ENCODE data around the gene CAPSL.
"Not testable (repeated sequence)": the region's sequence is repeated elsewhere in the genome, so short reads cannot be mapped to it uniquely, and the experiment has no call there.

CAPSL gene

GRCh38 chr5:35876922-35877321, 61.5 kb downstream of the CAPSL start:
- Mint-ChIP-seq H3K36me3 (ENCODE audit: low read depth) (peaks cover 94% of the 10 kb centered on the region), H3K27me3 (no peaks in the 10 kb centered on the region), H3K4me3 (no peak overlapping the region), H3K9me3 (peaks cover 21% of the 10 kb centered on the region), H3K4me1 (ENCODE audit: low read depth) (peaks cover 90% of the 10 kb centered on the region), H3K27ac (peak overlapping the region; percentile 89)
- DNase-seq: no peak

GRCh38 chr5:35876454-35876853, 62.0 kb downstream of the CAPSL start:
- peaks cover 90% of the 10 kb centered on the region for H3K4me1 Mint-ChIP-seq (ENCODE audit: low read depth)
- peaks cover 23% of the 10 kb centered on the region for H3K9me3 Mint-ChIP-seq
- DNase-seq: no peak
- H3K27ac Mint-ChIP-seq: peak overlapping the region; percentile 89
- peaks cover 99% of the 10 kb centered on the region for H3K36me3 Mint-ChIP-seq (ENCODE audit: low read depth)
- H3K27me3 Mint-ChIP-seq: no peaks in the 10 kb centered on the region
- no peak overlapping the region for H3K4me3 Mint-ChIP-seq

GRCh38 chr5:35870605-35871004, 67.8 kb downstream of the CAPSL start:
- DNase-seq: no peak
- H3K27ac Mint-ChIP-seq: peak overlapping the region; percentile 84
- no peaks in the 10 kb centered on the region for H3K27me3 Mint-ChIP-seq
- peaks cover 18% of the 10 kb centered on the region for H3K9me3 Mint-ChIP-seq
- H3K4me1 Mint-ChIP-seq (ENCODE audit: low read depth): peaks cover 86% of the 10 kb centered on the region
- no peak overlapping the region for H3K4me3 Mint-ChIP-seq
- peaks cover 95% of the 10 kb centered on the region for H3K36me3 Mint-ChIP-seq (ENCODE audit: low read depth)

- Mint-ChIP-seq H3K27me3 (no peaks in the 10 kb centered on the region), H3K9me3 (peaks cover 21% of the 10 kb centered on the region), H3K27ac (peak overlapping the region; percentile 84), H3K4me3 (no peak overlapping the region), H3K36me3 (ENCODE audit: low read depth) (peaks cover 95% of the 10 kb centered on the region), H3K4me1 (ENCODE audit: low read depth) (peaks cover 85% of the 10 kb centered on the region)
- no peak for DNase-seq
Measured at GRCh38 chr5:35869685-35870277, 68.6 kb downstream of the CAPSL start.

- peak overlapping the region; percentile 84 for H3K27ac Mint-ChIP-seq
- H3K4me3 Mint-ChIP-seq: no peak overlapping the region
- peaks cover 22% of the 10 kb centered on the region for H3K9me3 Mint-ChIP-seq
- peaks cover 94% of the 10 kb centered on the region for H3K36me3 Mint-ChIP-seq (ENCODE audit: low read depth)
- DNase-seq: no peak
- peaks cover 83% of the 10 kb centered on the region for H3K4me1 Mint-ChIP-seq (ENCODE audit: low read depth)
- no peaks in the 10 kb centered on the region for H3K27me3 Mint-ChIP-seq
Measured at GRCh38 chr5:35867998-35868397, 70.4 kb downstream of the CAPSL start.

DNA sequence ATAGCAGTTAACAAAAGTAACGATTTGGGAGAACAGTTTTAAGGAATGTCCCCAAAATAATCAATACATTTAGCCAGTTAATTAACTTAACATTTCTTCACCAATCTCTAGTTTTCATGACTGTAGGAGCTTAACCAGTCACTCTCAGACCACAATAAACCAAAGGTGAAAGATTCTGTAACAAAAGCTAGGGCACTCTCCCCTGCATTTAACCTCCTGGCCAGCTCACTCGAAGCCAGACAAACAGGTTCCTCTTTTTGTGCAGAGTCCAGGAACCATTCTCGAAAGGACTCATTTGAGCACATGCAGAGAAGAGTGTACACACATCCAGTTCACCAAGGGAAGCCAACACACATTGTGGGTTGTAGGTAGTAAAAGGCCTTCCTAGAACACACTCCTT, 75.3 kb downstream of the CAPSL start:
- no peak for DNase-seq
- peaks cover 90% of the 10 kb centered on the region for H3K4me1 Mint-ChIP-seq (ENCODE audit: low read depth)
- H3K4me3 Mint-ChIP-seq: peak overlapping the region; percentile 92
- no peaks in the 10 kb centered on the region for H3K27me3 Mint-ChIP-seq
- peaks cover 92% of the 10 kb centered on the region for H3K36me3 Mint-ChIP-seq (ENCODE audit: low read depth)
- H3K9me3 Mint-ChIP-seq: peaks cover 13% of the 10 kb centered on the region
- H3K27ac Mint-ChIP-seq: peak overlapping the region; percentile 95

DNA sequence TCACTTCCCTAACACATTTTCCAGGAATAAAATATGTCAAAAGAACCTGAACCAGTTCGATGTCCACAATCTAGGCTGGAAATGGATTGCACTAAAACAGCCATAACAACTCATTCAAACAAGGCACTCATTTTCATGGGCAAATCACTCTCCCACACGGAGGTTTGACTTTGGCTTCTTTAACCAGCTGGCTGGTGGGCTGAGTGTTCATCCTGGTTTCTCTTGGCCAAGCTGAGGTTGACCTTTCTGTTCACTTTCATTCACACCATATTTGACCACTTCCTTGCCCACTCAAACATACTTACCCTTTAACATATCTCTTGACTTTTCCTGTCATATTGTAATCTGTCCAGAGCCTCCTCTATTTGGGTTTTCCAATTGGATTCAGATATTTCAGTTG, 76.3 kb downstream of the CAPSL start:
- Mint-ChIP-seq H3K27me3 (no peaks in the 10 kb centered on the region), H3K27ac (peak overlapping the region; percentile 95), H3K4me1 (ENCODE audit: low read depth) (peaks cover 89% of the 10 kb centered on the region), H3K9me3 (peaks cover 13% of the 10 kb centered on the region), H3K36me3 (ENCODE audit: low read depth) (peaks cover 92% of the 10 kb centered on the region), H3K4me3 (peak overlapping the region; percentile 92)
- no peak for DNase-seq

- Mint-ChIP-seq H3K9me3 (peaks cover 13% of the 10 kb centered on the region), H3K4me3 (peak overlapping the region; percentile 92), H3K4me1 (ENCODE audit: low read depth) (peaks cover 91% of the 10 kb centered on the region), H3K27ac (peak overlapping the region; percentile 95), H3K27me3 (no peaks in the 10 kb centered on the region), H3K36me3 (ENCODE audit: low read depth) (peaks cover 92% of the 10 kb centered on the region)
- no peak for DNase-seq
Measured at GRCh38 chr5:35861718-35862117, 76.7 kb downstream of the CAPSL start.

GRCh38 chr5:35860686-35861085, 77.7 kb downstream of the CAPSL start:
- H3K9me3 Mint-ChIP-seq: peaks cover 13% of the 10 kb centered on the region
- H3K27me3 Mint-ChIP-seq: no peaks in the 10 kb centered on the region
- DNase-seq: no peak
- peak overlapping the region; percentile 92 for H3K4me3 Mint-ChIP-seq
- peaks cover 90% of the 10 kb centered on the region for H3K36me3 Mint-ChIP-seq (ENCODE audit: low read depth)
- peaks cover 91% of the 10 kb centered on the region for H3K4me1 Mint-ChIP-seq (ENCODE audit: low read depth)
- peak overlapping the region; percentile 95 for H3K27ac Mint-ChIP-seq

DNA sequence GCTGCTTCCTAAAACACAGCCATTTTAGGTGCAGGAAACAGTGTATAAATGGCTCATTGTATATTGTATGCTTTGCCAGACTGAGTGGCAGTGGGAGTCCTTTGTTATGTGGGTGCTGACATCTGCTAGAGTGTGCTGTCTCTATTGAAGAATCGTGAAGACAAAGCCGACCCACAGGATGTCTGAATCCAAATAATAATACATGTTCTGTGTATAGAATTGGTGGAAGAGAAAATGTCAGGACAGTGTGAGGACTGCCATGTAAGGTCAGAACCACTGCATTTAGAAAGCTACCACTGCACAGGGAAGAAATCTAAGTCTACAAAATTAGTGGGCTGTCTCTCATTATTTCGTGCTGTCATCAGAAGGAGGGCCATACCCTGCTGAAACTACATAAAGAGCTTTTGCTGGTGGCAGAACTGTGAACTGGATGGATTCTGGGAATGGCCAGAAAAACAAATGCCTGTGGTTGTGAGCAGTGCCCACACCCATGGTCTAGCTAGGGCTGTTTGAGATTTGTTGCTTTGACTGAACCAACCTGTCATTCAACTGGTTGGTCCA, 79.2 kb downstream of the CAPSL start:
- Mint-ChIP-seq H3K27ac (peak overlapping the region; percentile 95), H3K27me3 (no peaks in the 10 kb centered on the region), H3K4me1 (ENCODE audit: low read depth) (peaks cover 93% of the 10 kb centered on the region), H3K36me3 (ENCODE audit: low read depth) (peaks cover 91% of the 10 kb centered on the region), H3K9me3 (peaks cover 6% of the 10 kb centered on the region), H3K4me3 (peak overlapping the region; percentile 92)
- no peak for DNase-seq

DNA sequence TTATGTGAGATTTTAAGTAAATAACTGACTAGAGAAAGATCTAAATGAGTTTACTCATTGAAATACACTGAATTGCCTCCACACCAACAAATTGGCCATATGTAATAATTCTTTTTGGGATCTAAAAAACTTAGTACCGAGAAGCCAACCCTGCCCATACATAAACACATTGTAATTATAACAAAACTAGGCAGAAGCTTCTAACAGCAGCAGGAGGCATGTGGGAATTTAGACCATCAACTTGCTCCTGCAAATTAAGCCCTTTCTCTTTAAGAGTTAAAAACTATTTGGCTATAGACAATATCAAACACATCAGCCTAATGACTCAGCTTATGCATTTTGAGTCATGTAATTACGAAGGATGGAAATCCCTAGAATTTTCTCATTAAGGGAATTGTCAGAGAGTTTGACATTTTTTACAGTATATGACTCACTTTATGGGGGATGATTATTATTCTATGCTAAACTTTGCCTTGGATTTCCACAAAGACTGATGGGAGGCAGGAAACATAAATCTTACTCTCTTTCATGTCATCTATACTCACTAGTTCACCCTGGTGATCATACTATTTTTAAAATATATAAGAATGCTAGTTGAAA, 80.7 kb downstream of the CAPSL start:
- no peaks in the 10 kb centered on the region for H3K9me3 Mint-ChIP-seq
- peak overlapping the region; percentile 92 for H3K4me3 Mint-ChIP-seq
- peaks cover 91% of the 10 kb centered on the region for H3K36me3 Mint-ChIP-seq (ENCODE audit: low read depth)
- peaks cover 94% of the 10 kb centered on the region for H3K4me1 Mint-ChIP-seq (ENCODE audit: low read depth)
- H3K27ac Mint-ChIP-seq: peak overlapping the region; percentile 100
- H3K27me3 Mint-ChIP-seq: no peaks in the 10 kb centered on the region
- DNase-seq: no peak

- no peak for DNase-seq
- no peaks in the 10 kb centered on the region for H3K9me3 Mint-ChIP-seq
- H3K4me3 Mint-ChIP-seq: peak within 1 kb of the TSS; percentile 92
- peaks cover 88% of the 10 kb centered on the region for H3K36me3 Mint-ChIP-seq (ENCODE audit: low read depth)
- no peaks in the 10 kb centered on the region for H3K27me3 Mint-ChIP-seq
- H3K27ac Mint-ChIP-seq: peak within 1 kb of the TSS; percentile 100
- H3K4me1 Mint-ChIP-seq (ENCODE audit: low read depth): peaks cover 94% of the 10 kb centered on the region
Measured at GRCh38 chr5:35856765-35857351, 81.6 kb downstream of the CAPSL start, which contains the start of gene IL7R. Gene IL7R (plus strand): TSS chr5:35856891. CDS start chr5:35856978, 87 bp downstream.

DNA sequence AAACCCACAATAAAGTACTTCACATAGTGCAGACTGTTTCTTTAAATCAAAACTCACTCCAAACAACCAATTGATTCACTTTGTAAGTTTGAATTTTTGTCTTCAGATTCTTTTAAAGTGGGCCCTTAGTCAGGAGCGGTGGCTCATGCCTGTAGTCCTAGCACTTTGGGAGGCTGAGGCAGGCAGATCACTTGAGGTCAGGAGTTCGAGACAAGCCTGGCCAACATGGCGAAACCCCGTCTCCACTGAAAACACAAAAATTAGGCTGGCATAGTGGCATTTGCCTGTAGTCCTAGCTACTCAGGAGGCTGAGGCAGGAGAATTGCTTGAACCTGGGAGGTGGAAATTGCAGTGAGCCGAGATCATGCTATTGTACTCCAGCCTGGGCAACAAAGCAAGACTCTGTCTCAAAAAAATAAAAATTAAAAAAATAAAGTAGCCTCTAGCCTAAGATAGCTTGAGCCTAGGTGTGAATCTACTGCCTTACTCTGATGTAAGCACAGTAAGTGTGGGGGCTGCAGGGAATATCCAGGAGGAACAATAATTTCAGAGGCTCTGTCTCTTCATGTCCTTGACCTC, 82.1 kb downstream of the CAPSL start:
- Mint-ChIP-seq H3K27ac (peak overlapping the region; percentile 100), H3K36me3 (ENCODE audit: low read depth) (peaks cover 88% of the 10 kb centered on the region), H3K4me3 (peak overlapping the region; percentile 92), H3K4me1 (ENCODE audit: low read depth) (peaks cover 94% of the 10 kb centered on the region)
- DNase-seq: peak; percentile 62
- not testable (repeated sequence) for H3K27me3 Mint-ChIP-seq, H3K9me3 Mint-ChIP-seq

GRCh38 chr5:35855187-35855586, 83.2 kb downstream of the CAPSL start:
- H3K27me3 Mint-ChIP-seq: no peaks in the 10 kb centered on the region
- peaks cover 94% of the 10 kb centered on the region for H3K4me1 Mint-ChIP-seq (ENCODE audit: low read depth)
- H3K4me3 Mint-ChIP-seq: peak overlapping the region; percentile 92
- H3K9me3 Mint-ChIP-seq: peaks cover 5% of the 10 kb centered on the region
- DNase-seq: no peak
- H3K36me3 Mint-ChIP-seq (ENCODE audit: low read depth): peaks cover 88% of the 10 kb centered on the region
- H3K27ac Mint-ChIP-seq: peak overlapping the region; percentile 100

Measured in activated T-cell treated with anti-CD3 and anti-CD28 coated beads, Interleukin-2, amount 50 U/mL, for 24 hours (primary cell).